ENCODE measurements around the gene DYNLT2B. TPM values are rescaled to one million over a fixed set of nuclear protein-coding genes. Genes with fewer than 3 reads are reported as not detected.

DYNLT2B gene
- total and polyA plus RNA-seq, 4 donors, result 2.5 to 22.4 (median 13.7) TPM

DNA sequence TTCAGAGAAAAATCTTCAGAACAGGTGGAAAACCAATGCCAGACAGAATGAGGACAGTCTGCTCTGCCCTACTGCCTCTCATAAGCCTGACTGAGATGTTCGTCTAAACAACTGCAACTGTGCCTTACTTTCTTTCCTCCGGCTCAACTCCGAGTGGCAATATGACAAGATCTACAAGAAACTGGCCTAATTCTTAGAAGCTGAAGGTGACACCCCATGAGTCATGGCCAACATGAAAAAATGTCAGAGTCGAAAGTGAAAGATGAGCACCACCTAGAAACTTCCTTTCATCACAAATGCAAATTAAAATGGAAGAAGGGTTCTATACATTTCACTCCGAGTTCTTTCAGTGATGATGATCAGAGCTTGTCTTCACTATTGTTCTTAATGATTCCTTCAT, 43.5 kb downstream of the DYNLT2B start:
- no peak overlapping the region for H3K4me3 ChIP-seq
- ATAC-seq (ENCODE audit: insufficient read depth, low FRiP score), result no peak
- H3K27me3 ChIP-seq (ENCODE audit: control insufficient read depth in 3 of 3, insufficient read depth in 3 of 3, low read length in 2 of 3), result no peaks in the 10 kb centered on the region
- H3K27ac ChIP-seq (ENCODE audit: low read depth in 1 of 2, low read length in 1 of 2), result no peak overlapping the region
- peaks cover 4 to 12% (median 7%) of the 10 kb centered on the region in 4 donors for H3K36me3 ChIP-seq (ENCODE audit: control insufficient read depth in 4 of 4, insufficient read depth in 4 of 4, low read length in 4 of 4)
- H3K9me3 ChIP-seq (ENCODE audit: control insufficient read depth in 4 of 4, insufficient read depth in 3 of 4, low read length in 3 of 4), result no peaks in the 10 kb centered on the region
- 83 to 87% methylated on average over 5 of the region's 5 CpGs for WGBS, 2 donors
- no peak for DNase-seq
- H3K9ac ChIP-seq (ENCODE audit: insufficient read depth in 1 of 2, low read length in 2 of 2), result no peak overlapping the region
- peaks cover 0 to 9% (median 0%) of the 10 kb centered on the region in 5 donors for H3K4me1 ChIP-seq (ENCODE audit: control insufficient read depth in 5 of 5, insufficient read depth in 5 of 5, low read length in 5 of 5)
- TF ChIP-seq, protein P1, sequence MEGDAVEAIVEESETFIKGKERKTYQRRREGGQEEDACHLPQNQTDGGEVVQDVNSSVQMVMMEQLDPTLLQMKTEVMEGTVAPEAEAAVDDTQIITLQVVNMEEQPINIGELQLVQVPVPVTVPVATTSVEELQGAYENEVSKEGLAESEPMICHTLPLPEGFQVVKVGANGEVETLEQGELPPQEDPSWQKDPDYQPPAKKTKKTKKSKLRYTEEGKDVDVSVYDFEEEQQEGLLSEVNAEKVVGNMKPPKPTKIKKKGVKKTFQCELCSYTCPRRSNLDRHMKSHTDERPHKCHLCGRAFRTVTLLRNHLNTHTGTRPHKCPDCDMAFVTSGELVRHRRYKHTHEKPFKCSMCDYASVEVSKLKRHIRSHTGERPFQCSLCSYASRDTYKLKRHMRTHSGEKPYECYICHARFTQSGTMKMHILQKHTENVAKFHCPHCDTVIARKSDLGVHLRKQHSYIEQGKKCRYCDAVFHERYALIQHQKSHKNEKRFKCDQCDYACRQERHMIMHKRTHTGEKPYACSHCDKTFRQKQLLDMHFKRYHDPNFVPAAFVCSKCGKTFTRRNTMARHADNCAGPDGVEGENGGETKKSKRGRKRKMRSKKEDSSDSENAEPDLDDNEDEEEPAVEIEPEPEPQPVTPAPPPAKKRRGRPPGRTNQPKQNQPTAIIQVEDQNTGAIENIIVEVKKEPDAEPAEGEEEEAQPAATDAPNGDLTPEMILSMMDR (IDR thresholded peaks at IDR 0.05; ENCODE audit: control extremely low read depth, extremely low read depth), result no peak

DNA sequence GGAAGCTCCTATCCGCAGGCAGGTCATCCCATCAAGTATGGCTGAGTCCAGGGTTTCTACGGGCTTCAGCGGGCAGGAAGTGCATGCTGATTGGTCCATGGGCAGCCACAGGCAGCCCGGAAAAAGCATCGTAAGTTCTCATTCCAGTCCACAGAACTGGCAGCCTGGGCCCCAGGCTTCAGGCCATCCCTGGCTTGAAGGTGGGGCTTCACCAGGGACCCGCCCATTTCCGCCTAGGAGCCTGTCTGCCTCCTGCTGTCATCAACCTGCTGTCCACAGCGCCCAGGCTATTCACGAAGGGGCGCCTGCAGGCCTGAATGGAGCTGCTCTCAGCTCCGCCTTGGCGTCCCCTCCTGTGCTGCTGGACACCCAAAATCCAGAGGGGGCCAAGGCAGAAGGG, 44.4 kb downstream of the DYNLT2B start:
- no peak for DNase-seq
- Histone ChIP-seq H3K9ac (ENCODE audit: insufficient read depth in 1 of 2, low read length in 2 of 2) (no peak overlapping the region), H3K36me3 (ENCODE audit: control insufficient read depth in 4 of 4, insufficient read depth in 4 of 4, low read length in 4 of 4) (peaks cover 4 to 12% (median 7%) of the 10 kb centered on the region in 4 donors), H3K4me3 (no peak overlapping the region), H3K27ac (ENCODE audit: low read depth in 1 of 2, low read length in 1 of 2) (no peak overlapping the region), H3K4me1 (ENCODE audit: control insufficient read depth in 5 of 5, insufficient read depth in 5 of 5, low read length in 5 of 5) (peaks cover 0 to 6% (median 0%) of the 10 kb centered on the region in 5 donors), H3K9me3 (ENCODE audit: control insufficient read depth in 4 of 4, insufficient read depth in 3 of 4, low read length in 3 of 4) (no peaks in the 10 kb centered on the region), H3K27me3 (ENCODE audit: control insufficient read depth in 3 of 3, insufficient read depth in 3 of 3, low read length in 2 of 3) (no peaks in the 10 kb centered on the region)
- TF ChIP-seq, protein P1 (IDR thresholded peaks at IDR 0.05; ENCODE audit: control extremely low read depth, extremely low read depth), result no peak
- ATAC-seq (ENCODE audit: insufficient read depth, low FRiP score), result no peak
- WGBS, 2 donors, result 96 to 100% methylated on average over 12 of the region's 12 CpGs

DNA sequence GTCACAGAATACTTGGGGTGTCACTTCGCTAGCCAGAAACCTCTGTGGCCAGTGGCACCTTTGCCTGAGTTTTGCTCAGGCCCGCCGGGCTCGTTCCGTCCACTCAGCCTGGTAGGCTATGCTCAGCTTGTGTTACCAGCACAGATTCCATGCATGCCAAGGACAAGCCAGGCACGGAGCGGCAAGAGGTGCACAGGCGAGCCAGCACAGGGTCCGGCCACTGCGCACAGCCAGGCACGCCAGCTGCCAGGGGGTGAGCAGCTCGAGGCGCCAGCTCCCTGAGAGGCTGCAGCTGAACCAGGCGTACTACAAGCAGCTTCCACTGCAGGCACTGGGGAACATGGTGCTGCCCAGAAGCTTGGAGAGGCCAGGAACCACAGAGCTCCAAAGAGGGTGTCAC, 45.2 kb downstream of the DYNLT2B start:
- TF ChIP-seq, protein P1 (IDR thresholded peaks at IDR 0.05; ENCODE audit: control extremely low read depth, extremely low read depth), result no peak
- Histone ChIP-seq H3K27me3 (ENCODE audit: control insufficient read depth in 3 of 3, insufficient read depth in 3 of 3, low read length in 2 of 3) (no peaks in the 10 kb centered on the region), H3K27ac (ENCODE audit: low read depth in 1 of 2, low read length in 1 of 2) (no peak overlapping the region), H3K9me3 (ENCODE audit: control insufficient read depth in 4 of 4, insufficient read depth in 3 of 4, low read length in 3 of 4) (no peaks in the 10 kb centered on the region), H3K4me1 (ENCODE audit: control insufficient read depth in 5 of 5, insufficient read depth in 5 of 5, low read length in 5 of 5) (peaks cover 0 to 2% (median 0%) of the 10 kb centered on the region in 5 donors), H3K4me3 (no peak overlapping the region), H3K36me3 (ENCODE audit: control insufficient read depth in 4 of 4, insufficient read depth in 4 of 4, low read length in 4 of 4) (peaks cover 4 to 12% (median 7%) of the 10 kb centered on the region in 4 donors), H3K9ac (ENCODE audit: insufficient read depth in 1 of 2, low read length in 2 of 2) (no peak overlapping the region)
- ATAC-seq (ENCODE audit: insufficient read depth, low FRiP score) (no peak), DNase-seq (no peak)
- 97 to 98% methylated on average over 14 of the region's 14 CpGs for WGBS, 2 donors

DNA sequence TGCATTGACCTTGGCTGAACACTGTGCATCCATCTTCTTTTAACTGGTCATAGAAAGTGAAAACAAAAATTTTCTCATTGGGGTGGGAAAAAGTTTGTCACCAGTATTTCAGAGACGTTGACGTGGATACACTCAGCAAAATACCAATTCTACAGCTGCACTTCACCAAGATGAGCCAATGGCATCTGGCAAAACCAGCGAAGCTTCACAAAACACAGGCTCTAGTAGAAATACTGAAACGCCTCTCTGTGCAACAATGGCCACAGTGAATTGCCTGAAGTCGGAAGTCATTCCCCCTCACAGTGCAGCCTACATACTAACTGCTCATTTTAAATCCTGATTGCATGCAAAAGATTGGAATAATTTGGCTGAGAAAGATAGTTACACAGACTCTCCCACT, 47.5 kb downstream of the DYNLT2B start:
- Histone ChIP-seq H3K9me3 (ENCODE audit: control insufficient read depth in 4 of 4, insufficient read depth in 3 of 4, low read length in 3 of 4) (no peaks in the 10 kb centered on the region), H3K36me3 (ENCODE audit: control insufficient read depth in 4 of 4, insufficient read depth in 4 of 4, low read length in 4 of 4) (peaks cover 4 to 17% (median 8%) of the 10 kb centered on the region in 4 donors), H3K4me3 (no peak overlapping the region), H3K9ac (ENCODE audit: insufficient read depth in 1 of 2, low read length in 2 of 2) (no peak overlapping the region), H3K27ac (ENCODE audit: low read depth in 1 of 2, low read length in 1 of 2) (no peak overlapping the region), H3K27me3 (ENCODE audit: control insufficient read depth in 3 of 3, insufficient read depth in 3 of 3, low read length in 2 of 3) (no peaks in the 10 kb centered on the region), H3K4me1 (ENCODE audit: control insufficient read depth in 5 of 5, insufficient read depth in 5 of 5, low read length in 5 of 5) (peaks cover 0 to 2% (median 0%) of the 10 kb centered on the region in 5 donors)
- DNase-seq (no peak), ATAC-seq (ENCODE audit: insufficient read depth, low FRiP score) (no peak)
- TF ChIP-seq, protein P1 (IDR thresholded peaks at IDR 0.05; ENCODE audit: control extremely low read depth, extremely low read depth), result no peak
- 97 to 98% methylated on average over 5 of the region's 5 CpGs for WGBS, 2 donors
